ENCODE measurements around the gene SLC24A3.

DNA sequence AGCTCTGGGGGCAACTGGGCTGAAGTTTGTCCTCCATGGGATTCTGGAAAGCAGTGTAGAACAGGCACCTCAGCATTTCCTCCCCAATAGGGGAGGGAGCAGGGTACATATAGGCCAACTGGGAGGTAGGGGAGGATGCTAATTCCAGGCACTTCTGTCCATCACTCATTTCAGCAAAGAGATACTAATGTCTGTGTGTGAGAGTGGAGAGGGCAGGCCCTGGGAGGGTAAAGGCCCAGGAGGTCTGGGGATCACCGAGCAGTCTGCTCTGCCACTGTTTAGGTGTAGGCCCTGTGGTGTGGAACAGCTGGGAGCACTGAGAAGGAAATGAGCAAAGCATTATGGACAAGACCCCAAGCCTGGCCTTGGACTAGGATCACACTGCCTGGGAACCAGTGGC is 158.7 kb downstream of the SLC24A3 start:
- no peak for TF ChIP-seq CTCF (conservative IDR thresholded peaks at IDR 0.05; ENCODE audit: low read length)
- no peak for TF ChIP-seq EZH2phosphoT487 (IDR thresholded peaks at IDR 0.05; ENCODE audit: borderline replicate concordance, low read depth, low read length)

All from OCI-LY7 (cell line).